Measurements from ENCODE around the gene PTPRZ1. TPM values are rescaled to one million over a fixed set of nuclear protein-coding genes. Genes with fewer than 3 reads are reported as not detected.

PTPRZ1 gene
- total RNA-seq, 2 experiments from 2014 or later, result not detected

GRCh38 chr7:121916211-121916610, 43.2 kb downstream of the PTPRZ1 start:
- no peak overlapping the region for H3K4me3 Mint-ChIP-seq

DNA sequence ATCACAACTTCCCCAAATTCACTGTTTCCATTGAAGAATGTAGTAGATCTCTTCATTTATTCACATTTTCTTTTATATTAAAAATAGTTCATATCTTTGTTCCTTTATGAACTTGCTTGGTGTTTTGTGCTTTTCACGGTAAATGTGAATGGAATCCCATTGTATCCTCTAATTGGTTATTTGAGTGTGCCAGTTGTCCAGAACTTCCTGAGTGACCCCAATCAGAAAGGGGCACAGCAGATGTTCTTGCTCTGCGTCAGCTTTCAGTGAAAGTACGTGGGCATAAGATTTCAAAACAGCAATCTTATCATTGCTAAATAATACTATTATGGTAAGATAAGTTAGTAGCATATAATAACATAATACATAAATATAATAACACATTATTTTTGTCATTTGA, 47.0 kb downstream of the PTPRZ1 start:
- H3K4me1 Mint-ChIP-seq, result no peaks in the 10 kb centered on the region
- DNase-seq, result no peak
- no peak overlapping the region for H3K4me3 Mint-ChIP-seq
- no peaks in the 10 kb centered on the region for H3K27me3 Mint-ChIP-seq
- no peaks in the 10 kb centered on the region for H3K9me3 Mint-ChIP-seq
- H3K27ac Mint-ChIP-seq, result no peak overlapping the region
- H3K36me3 Mint-ChIP-seq, result no peaks in the 10 kb centered on the region

More at GRCh38 chr7:121916211-121916610, 43.2 kb downstream of the PTPRZ1 start:
- Mint-ChIP-seq H3K9me3 (no peaks in the 10 kb centered on the region), H3K36me3 (no peaks in the 10 kb centered on the region), H3K27ac (no peak overlapping the region), H3K27me3 (no peaks in the 10 kb centered on the region), H3K4me1 (no peaks in the 10 kb centered on the region)
- no peak for DNase-seq

- Mint-ChIP-seq H3K4me3 (no peak overlapping the region), H3K27me3 (no peaks in the 10 kb centered on the region), H3K9me3 (no peaks in the 10 kb centered on the region), H3K27ac (no peak overlapping the region), H3K4me1 (no peaks in the 10 kb centered on the region), H3K36me3 (no peaks in the 10 kb centered on the region)
- no peak for DNase-seq
These were observed 51.6 kb downstream of the PTPRZ1 start for GRCh38 chr7:121924269-121925186.

DNA sequence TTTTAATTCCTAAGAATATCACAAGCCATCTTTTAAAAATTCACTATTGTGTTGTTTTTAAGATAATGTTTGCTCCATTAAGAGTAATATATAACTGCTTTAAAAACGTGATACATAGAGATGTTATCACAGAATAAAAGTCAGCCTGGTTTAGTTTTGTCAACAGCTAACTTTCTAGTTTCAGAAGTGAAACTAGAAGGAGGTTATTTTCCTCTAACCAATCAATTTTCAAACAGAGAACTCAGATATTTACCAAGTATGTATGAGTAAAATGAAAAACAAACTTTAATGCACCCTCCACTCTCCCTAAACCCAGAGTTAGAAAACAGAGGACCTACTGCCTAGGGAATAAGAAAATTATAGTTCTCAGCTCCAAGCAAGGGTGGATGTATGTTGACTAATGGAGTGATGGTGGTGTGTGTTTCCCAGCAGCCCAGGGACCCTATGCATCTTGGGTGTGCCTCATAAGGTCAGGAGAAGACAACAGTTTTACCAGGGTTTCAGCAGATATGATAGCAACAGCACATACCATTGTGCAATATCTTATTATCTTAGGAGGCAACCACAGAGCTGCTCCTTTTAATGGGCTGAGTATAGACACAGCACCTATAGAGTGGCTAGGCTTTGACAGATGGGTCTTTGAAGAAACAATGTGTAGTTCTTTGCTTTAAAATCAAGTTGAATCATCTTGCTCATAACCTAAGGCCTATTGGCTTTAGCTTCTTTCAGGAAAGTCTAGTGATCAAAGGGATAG, 58.4 kb downstream of the PTPRZ1 start:
- Mint-ChIP-seq H3K4me3 (no peak overlapping the region), H3K4me1 (no peaks in the 10 kb centered on the region)
- no peak for DNase-seq

DNA sequence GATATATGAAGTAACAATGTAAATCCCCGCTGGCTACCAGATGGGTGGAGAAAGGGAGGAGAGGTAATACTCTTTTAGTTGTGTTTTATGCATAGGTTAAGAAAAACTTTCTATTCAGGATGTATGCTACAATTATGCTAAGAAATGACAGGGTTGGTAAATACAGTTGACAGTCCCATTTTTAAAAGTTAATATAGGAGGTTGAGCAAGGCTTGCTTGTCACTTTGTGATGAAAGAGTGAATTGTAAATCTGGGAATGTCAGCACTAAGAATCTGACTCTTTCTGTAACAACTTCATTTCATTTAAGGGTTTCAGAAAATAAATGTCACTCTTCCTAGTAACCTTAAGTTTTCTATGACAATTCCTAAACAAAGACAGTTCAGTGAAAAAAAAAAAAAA, 59.8 kb downstream of the PTPRZ1 start:
- DNase-seq, result no peak
- no peaks in the 10 kb centered on the region for H3K4me1 Mint-ChIP-seq
- no peaks in the 10 kb centered on the region for H3K27me3 Mint-ChIP-seq
- H3K36me3 Mint-ChIP-seq, result no peaks in the 10 kb centered on the region
- H3K9me3 Mint-ChIP-seq, result no peaks in the 10 kb centered on the region
- no peak overlapping the region for H3K27ac Mint-ChIP-seq
- H3K4me3 Mint-ChIP-seq, result no peak overlapping the region

More for the DNA sequence above, 58.4 kb downstream of the PTPRZ1 start:
- Mint-ChIP-seq H3K9me3 (no peaks in the 10 kb centered on the region), H3K36me3 (no peaks in the 10 kb centered on the region), H3K27me3 (no peaks in the 10 kb centered on the region), H3K27ac (no peak overlapping the region)

- Mint-ChIP-seq H3K36me3 (no peaks in the 10 kb centered on the region), H3K9me3 (no peaks in the 10 kb centered on the region), H3K4me1 (no peaks in the 10 kb centered on the region), H3K27ac (no peak overlapping the region), H3K27me3 (no peaks in the 10 kb centered on the region), H3K4me3 (no peak overlapping the region)
- DNase-seq, result no peak
These were observed 64.1 kb downstream of the PTPRZ1 start for GRCh38 chr7:121936951-121937623.

- no peaks in the 10 kb centered on the region for H3K36me3 Mint-ChIP-seq
- no peaks in the 10 kb centered on the region for H3K27me3 Mint-ChIP-seq
- H3K4me1 Mint-ChIP-seq, result no peaks in the 10 kb centered on the region
- DNase-seq, result no peak
- H3K4me3 Mint-ChIP-seq, result no peak overlapping the region
- H3K27ac Mint-ChIP-seq, result no peak overlapping the region
- H3K9me3 Mint-ChIP-seq, result no peaks in the 10 kb centered on the region
These were observed 65.6 kb downstream of the PTPRZ1 start for GRCh38 chr7:121938429-121938996.

DNA sequence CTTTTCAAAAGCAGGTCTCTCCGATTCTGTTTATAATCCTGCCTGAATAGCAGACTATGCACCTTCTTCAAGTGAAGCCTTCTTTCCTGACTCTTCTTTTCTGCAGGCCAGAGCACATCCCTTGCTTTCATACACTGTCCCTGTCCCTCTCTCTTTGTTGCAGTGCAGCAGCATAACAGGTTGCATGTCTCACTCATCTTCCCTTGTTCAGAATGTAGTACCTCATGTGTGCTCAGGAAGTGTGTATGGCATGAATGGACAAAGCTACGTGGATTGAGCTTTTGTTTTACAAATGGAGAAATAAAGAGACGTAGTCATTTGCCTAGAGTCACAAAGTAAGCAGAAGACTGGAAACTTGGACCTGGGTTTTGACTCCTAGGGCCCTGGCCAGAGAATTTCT, 68.0 kb downstream of the PTPRZ1 start:
- no peaks in the 10 kb centered on the region for H3K4me1 Mint-ChIP-seq

DNA sequence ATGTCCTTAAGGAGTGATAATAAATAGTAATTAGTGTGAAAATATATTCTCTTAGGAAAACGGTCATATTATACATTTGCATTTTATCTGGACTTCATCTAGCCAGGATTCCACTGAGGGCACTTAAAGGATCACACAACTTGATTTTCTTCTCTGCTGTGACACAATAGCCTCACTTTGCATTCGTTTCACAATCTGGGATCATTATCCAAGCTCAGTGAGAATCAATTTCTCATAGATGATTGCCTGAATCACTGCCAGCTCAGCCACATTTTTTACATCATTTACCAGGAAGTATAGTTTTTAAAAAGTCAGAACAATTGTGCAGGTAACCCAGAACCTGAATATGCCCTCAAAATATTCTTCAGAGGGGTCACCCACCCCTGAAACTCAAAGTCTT, 68.9 kb downstream of the PTPRZ1 start:
- no peaks in the 10 kb centered on the region for H3K9me3 Mint-ChIP-seq
- no peaks in the 10 kb centered on the region for H3K27me3 Mint-ChIP-seq
- DNase-seq, result no peak
- no peak overlapping the region for H3K4me3 Mint-ChIP-seq
- H3K36me3 Mint-ChIP-seq, result no peaks in the 10 kb centered on the region
- H3K4me1 Mint-ChIP-seq, result no peaks in the 10 kb centered on the region
- no peak overlapping the region for H3K27ac Mint-ChIP-seq

More for the DNA sequence above, 68.0 kb downstream of the PTPRZ1 start:
- DNase-seq, result no peak
- no peak overlapping the region for H3K4me3 Mint-ChIP-seq
- H3K9me3 Mint-ChIP-seq, result no peaks in the 10 kb centered on the region
- H3K27ac Mint-ChIP-seq, result no peak overlapping the region
- H3K36me3 Mint-ChIP-seq, result no peaks in the 10 kb centered on the region
- no peaks in the 10 kb centered on the region for H3K27me3 Mint-ChIP-seq

- Mint-ChIP-seq H3K9me3 (no peaks in the 10 kb centered on the region), H3K27me3 (no peaks in the 10 kb centered on the region), H3K4me3 (no peak overlapping the region), H3K4me1 (no peaks in the 10 kb centered on the region), H3K36me3 (no peaks in the 10 kb centered on the region), H3K27ac (no peak overlapping the region)
- no peak for DNase-seq
These were observed 72.1 kb downstream of the PTPRZ1 start for GRCh38 chr7:121945066-121945465.

DNA sequence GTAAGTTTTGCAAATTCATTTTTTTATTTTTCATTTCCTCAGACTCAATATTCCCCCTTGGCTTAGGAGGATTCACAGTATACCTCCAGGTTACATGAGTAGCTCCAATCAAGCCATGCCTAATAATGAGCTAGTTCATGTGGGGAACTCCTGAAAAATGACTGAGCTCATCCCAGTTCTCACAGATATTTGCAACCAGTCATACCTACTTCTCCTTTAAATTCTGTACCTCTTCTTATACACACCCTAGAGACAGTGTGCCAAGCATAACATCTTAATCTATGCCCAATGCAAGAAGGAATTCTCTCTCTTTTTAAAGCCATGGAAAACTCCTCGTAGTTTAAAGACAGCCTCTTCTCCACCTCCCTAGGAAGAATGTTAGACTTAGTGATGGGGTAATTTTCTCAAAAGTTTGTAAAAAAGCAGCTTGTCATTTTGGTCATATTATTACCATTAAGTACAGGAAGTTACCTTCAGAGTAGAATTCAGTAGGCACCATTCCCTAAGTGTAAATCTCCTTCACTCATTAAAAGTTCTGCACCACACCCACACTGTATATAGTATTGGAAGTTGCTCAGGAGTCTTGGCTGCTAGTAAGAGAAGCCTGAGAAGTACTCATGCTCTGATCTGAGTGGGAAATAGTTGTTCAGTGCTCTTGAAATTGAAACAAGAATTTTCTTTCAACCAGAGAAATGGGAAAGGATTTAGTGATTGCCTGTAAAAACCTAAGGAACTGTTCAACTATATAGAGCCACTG, 72.7 kb downstream of the PTPRZ1 start:
- no peak overlapping the region for H3K4me3 Mint-ChIP-seq
- H3K36me3 Mint-ChIP-seq, result no peaks in the 10 kb centered on the region
- H3K27ac Mint-ChIP-seq, result no peak overlapping the region
- no peaks in the 10 kb centered on the region for H3K27me3 Mint-ChIP-seq
- H3K9me3 Mint-ChIP-seq, result no peaks in the 10 kb centered on the region
- no peaks in the 10 kb centered on the region for H3K4me1 Mint-ChIP-seq
- DNase-seq, result no peak

DNA sequence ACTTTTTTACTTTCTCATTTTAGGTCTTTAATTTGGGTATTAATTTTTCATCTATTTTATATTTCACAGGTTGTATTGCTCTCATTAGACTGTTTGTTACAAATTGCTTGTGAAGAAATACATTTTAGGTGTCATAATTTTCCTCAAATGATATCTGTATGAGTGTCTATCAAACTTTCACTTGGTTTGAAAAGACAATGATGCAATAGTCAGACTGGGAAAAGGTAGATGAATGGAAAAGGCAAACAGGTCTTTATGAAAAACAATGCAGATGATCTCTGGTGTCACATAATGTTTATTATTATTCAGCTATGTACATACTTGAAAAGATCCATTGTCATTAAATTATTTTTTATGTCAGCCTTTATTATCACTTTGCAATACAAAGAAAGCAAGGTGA, 80.2 kb downstream of the PTPRZ1 start:
- Mint-ChIP-seq H3K4me1 (no peaks in the 10 kb centered on the region), H3K27me3 (no peaks in the 10 kb centered on the region), H3K4me3 (no peak overlapping the region), H3K36me3 (no peaks in the 10 kb centered on the region), H3K9me3 (no peaks in the 10 kb centered on the region), H3K27ac (no peak overlapping the region)
- no peak for DNase-seq

DNA sequence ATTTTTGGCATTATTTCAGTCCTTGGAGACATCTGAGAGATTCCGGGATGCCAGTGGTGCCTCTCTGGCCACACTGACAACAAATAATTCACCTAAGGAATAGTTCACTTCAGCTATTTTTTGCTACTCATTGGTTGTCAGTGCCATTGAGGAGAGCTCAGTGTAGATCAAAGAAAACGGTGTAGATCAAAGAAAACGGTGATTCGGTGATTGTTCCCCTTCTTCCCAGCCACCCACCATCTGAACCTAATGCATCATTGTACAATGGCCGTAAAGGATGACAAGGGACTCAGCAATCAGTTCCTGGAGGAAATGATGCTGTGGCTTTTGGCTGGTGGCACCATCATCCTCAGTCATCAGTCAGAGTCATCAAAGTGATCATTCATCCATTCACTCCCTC, 80.6 kb downstream of the PTPRZ1 start:
- Mint-ChIP-seq H3K4me3 (no peak overlapping the region), H3K27me3 (no peaks in the 10 kb centered on the region)

DNA sequence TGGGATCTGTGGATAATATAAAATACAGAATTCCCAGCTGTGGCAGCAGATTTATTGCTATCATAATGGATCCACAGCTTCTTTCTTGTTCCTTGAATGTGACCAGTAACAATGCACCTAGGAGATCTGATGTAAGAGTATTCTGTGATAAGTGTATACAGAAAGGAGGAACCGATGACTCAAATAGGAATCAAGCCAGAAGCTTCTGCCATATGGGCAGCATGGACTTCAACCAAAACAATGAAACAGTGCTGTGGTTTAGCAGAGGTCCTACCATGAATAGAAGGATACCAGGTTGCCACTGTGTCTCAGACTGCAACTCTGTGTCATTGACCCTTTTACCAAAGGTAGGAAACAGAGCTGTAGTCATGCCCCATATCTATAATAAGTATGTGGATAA, 81.8 kb downstream of the PTPRZ1 start:
- Mint-ChIP-seq H3K27ac (no peak overlapping the region), H3K4me3 (no peak overlapping the region), H3K36me3 (no peaks in the 10 kb centered on the region), H3K27me3 (no peaks in the 10 kb centered on the region), H3K9me3 (no peaks in the 10 kb centered on the region), H3K4me1 (no peaks in the 10 kb centered on the region)
- DNase-seq, result no peak

More for the DNA sequence above, 80.6 kb downstream of the PTPRZ1 start:
- no peaks in the 10 kb centered on the region for H3K36me3 Mint-ChIP-seq
- H3K4me1 Mint-ChIP-seq, result no peaks in the 10 kb centered on the region
- no peak overlapping the region for H3K27ac Mint-ChIP-seq
- H3K9me3 Mint-ChIP-seq, result no peaks in the 10 kb centered on the region
- DNase-seq, result no peak

Data from activated naive CD8-positive, alpha-beta T cell treated with anti-CD3 and anti-CD28 coated beads for 36 hours (primary cell).